K562 (cell line): ENCODE results near the gene GXYLT2. TPM values are rescaled to one million over a fixed set of nuclear protein-coding genes. Genes with fewer than 3 reads are reported as not detected.

Source experiments
- ATAC-seq: fragments of 200-7000 bp; cut with Tn5 transposase; 3 replicates; pipeline ENCODE4 v1.9.1; 2020; ENCODE audit warnings: moderate library complexity
- BruUV-seq: library from RNA; stranded (reverse); fragments of 400-500 nt; replicated peaks from 2 replicates; lab custom pipeline; 2021; lab: Mats Ljungman, UMichigan
- CTCF ChIA-PET: fragments of 300-600 bp; formaldehyde crosslinking; extraction: SDS; loops from one replicate; lab custom pipeline; 2021; ENCODE audit warnings: low intra/inter-chr PET ratio; lab: Yijun Ruan, JAX
- POLR2A ChIA-PET: fragments of 300-600, 350-650 bp; sonication (Branson Sonifier 250); formaldehyde crosslinking; extraction: SDS; loops from one replicate; lab custom pipeline; 2021; ENCODE audit warnings: antibody characterized with exemption, inconsistent platforms; lab: Yijun Ruan, JAX
- DNase-seq, 4 experiments: peaks; one replicate each; pipeline versions ENCODE4 v3.0.0 to v3.0.0-alpha.2; 2011 to 2018; ENCODE audit warnings: low spot score in 3 of 4, mixed read lengths in 3 of 4; ENCODE audit errors: extremely low read depth in 1 of 4
- FAIRE-seq: peaks from 2 replicates; lab custom pipeline; 2011; peaks lifted over from hg19 to GRCh38; lab: Jason Lieb, UNC
- H2AFZ ChIP-seq: 2 replicates; pipeline ENCODE4 v1.6.0; 2011; ENCODE audit warnings: low read depth, low read length, control low read depth, inconsistent platforms
- H3K27ac ChIP-seq: fragments of 200-600 bp; 3 replicates; pipeline ENCODE4 v1.8.0; 2011; ENCODE audit warnings: low read depth, mild to moderate bottlenecking, control low read depth, inconsistent platforms, low read length, moderate library complexity, mixed read lengths; ENCODE audit errors: extremely low read depth
- H3K27me3 ChIP-seq, 2 experiments: fragments of 300-600 bp in 1 of 2; 2 replicates in 1 of 2; 3 replicates in 1 of 2; pipeline versions ENCODE4 v1.6.0 to v1.8.0; 2011; ENCODE audit warnings: inconsistent platforms in 2 of 2, low read length in 2 of 2, mild to moderate bottlenecking in 1 of 2, mixed read lengths in 1 of 2, moderate library complexity in 1 of 2; ENCODE audit not compliant: control insufficient read depth in 2 of 2, insufficient read depth in 2 of 2
- H3K36me3 ChIP-seq: fragments of 300-600 bp; 3 replicates; pipeline ENCODE4 v1.8.0; 2011; ENCODE audit warnings: mild to moderate bottlenecking, low read length, inconsistent platforms; ENCODE audit not compliant: control insufficient read depth, insufficient read depth
- H3K4me1 ChIP-seq, 2 experiments: fragments of 200-600 bp in 1 of 2; replicated peaks in 1 of 2; 2 replicates in 1 of 2; 3 replicates in 1 of 2; pipeline versions ENCODE4 v1.5.1 to v1.8.0; 2011; ENCODE audit warnings: inconsistent platforms in 2 of 2, low read length in 2 of 2, mild to moderate bottlenecking in 1 of 2, mixed read lengths in 1 of 2, moderate library complexity in 1 of 2; ENCODE audit not compliant: control insufficient read depth in 2 of 2, insufficient read depth in 2 of 2
- H3K4me2 ChIP-seq: 2 replicates; pipeline ENCODE4 v1.6.1; 2011; ENCODE audit warnings: low read length, control low read depth, inconsistent platforms, mixed read lengths; ENCODE audit not compliant: insufficient read depth
- H3K4me3 ChIP-seq: fragments of 200-600 bp; sonication (generic), shearing (Covaris generic); 2 replicates; pipeline ENCODE4 v1.5.1; 2016; ENCODE audit warnings: control low read depth, inconsistent platforms
- H3K79me2 ChIP-seq: fragments of 200-600 bp; 3 replicates; pipeline ENCODE4 v1.8.0; 2011; ENCODE audit warnings: low read length, inconsistent platforms; ENCODE audit not compliant: control insufficient read depth, insufficient read depth
- H3K9ac ChIP-seq, 2 experiments: 2 replicates each; pipeline versions ENCODE4 v1.6.0 to v1.6.1; 2011; ENCODE audit warnings: low read depth in 2 of 2, low read length in 2 of 2, control low read depth in 1 of 2, inconsistent platforms in 1 of 2, mild to moderate bottlenecking in 1 of 2, mixed read lengths in 1 of 2; ENCODE audit not compliant: insufficient read depth in 1 of 2
- H3K9me1 ChIP-seq: one replicate; pipeline ENCODE4 v1.6.0; 2011; ENCODE audit warnings: inconsistent platforms, mild to moderate bottlenecking, low read length, moderate library complexity; ENCODE audit not compliant: control insufficient read depth, insufficient read depth
- H3K9me3 ChIP-seq: replicated peaks from 2 replicates; pipeline ENCODE4 v1.5.1; 2011; ENCODE audit warnings: low read depth, low read length, inconsistent platforms; ENCODE audit not compliant: control insufficient read depth, insufficient read depth
- H4K20me1 ChIP-seq: replicated peaks from 2 replicates; pipeline ENCODE4 v1.6.1; 2011; ENCODE audit warnings: low read length, inconsistent platforms, mixed read lengths; ENCODE audit not compliant: control insufficient read depth, insufficient read depth
- ASH1L ChIP-seq: fragments of 450-650 bp; IDR thresholded peaks from 2 replicates; pipeline ENCODE4 v1.6.1; 2018; ENCODE audit warnings: borderline replicate concordance, mild to moderate bottlenecking, low read depth; ENCODE audit not compliant: partially characterized antibody
- WGBS: fragments of 100-300 bp; shearing (Covaris generic); methylation state at CpG from one replicate; pipeline ENCODE4 v1.1.6; 2016; ENCODE audit warnings: low coverage, mixed read lengths; ENCODE audit not compliant: insufficient coverage; ENCODE audit errors: missing lambda C conversion rate; 5-methylcytosine and 5-hydroxymethylcytosine counted together
- in situ Hi-C: fragments of 300-500 bp; cut with MboI; formaldehyde crosslinking; loops from 4 replicates; pipeline ENCODE4 v1.15.0; 2018; ENCODE audit warnings: inconsistent platforms, mixed read lengths
- intact Hi-C: fragments of 100-400 bp; cut with micrococcal nuclease; formaldehyde crosslinking; loops from 2 replicates; pipeline ENCODE4 v1.14.2; 2022
- polyA plus RNA-seq, 8 experiments: library from polyadenylated mRNA; depleted of rRNA in 4 of 8; stranded (reverse) in 5 of 8; unstranded in 3 of 8; fragments of >200 nt; fragmentation: Nextera tagmentation in 2 of 8; fragmentation: Illumina TruSeq in 1 of 8; extraction: Ambion mirVana in 2 of 8; extraction: Trizol in 1 of 8; gene quantifications; 2 replicates each; pipeline versions ENCODE4 v1.2.1 to v1.2.3, GENCODE V29; 2011 to 2014; ENCODE audit warnings: inconsistent platforms in 1 of 8, missing spikeins in 1 of 8
- small RNA-seq: library from RNA; depleted of rRNA; stranded (forward); fragments of <200 nt; gene quantifications from one replicate; pipeline ENCODE3, GENCODE V24; 2014
- total RNA-seq, 7 experiments: library from RNA; depleted of rRNA in 6 of 7; stranded (reverse); fragments of >200 nt in 6 of 7; fragmentation: Illumina TruSeq in 2 of 7; extraction: Trizol in 2 of 7; gene quantifications; 2 replicates each; pipeline versions ENCODE4 v1.2.1 to v1.2.3, GENCODE V29; 2011 to 2021; ENCODE audit warnings: low replicate concordance in 1 of 7

The GXYLT2 gene
- total and polyA plus RNA-seq, 9 of the 15 experiments (the other 6 are each of a cell fraction or from before 2014, with no cell fraction given): 0.71 to 6.0 (median 3.3) TPM

GRCh38 chr3:73026111-73026759 is 138.4 kb downstream of the GXYLT2 start:
- TF ChIP-seq ASH1L: no peak
- POLR2A ChIA-PET: interaction anchor here (2.1 kb wide), 1 partner anchor 18 kb away, joined by 4 read pairs; no protein-coding TSS in a partner anchor

More at GRCh38 chr3:73026111-73026759, 138.4 kb downstream of the GXYLT2 start:
- Histone ChIP-seq H3K36me3 (peaks cover 20% of the 10 kb centered on the region), H4K20me1 (peaks cover 14% of the 10 kb centered on the region), H3K9ac (no peak overlapping the region), H3K4me3 (no peak overlapping the region), H3K79me2 (peaks cover 100% of the 10 kb centered on the region), H3K9me1 (no peaks in the 10 kb centered on the region), H3K4me2 (no peak overlapping the region), H3K4me1 (peaks cover 9 to 10% of the 10 kb centered on the region in 2 experiments; a peak in 3 of 5 replicates), H2AFZ (no peak overlapping the region), H3K27ac (no peak overlapping the region), H3K27me3 (no peaks in the 10 kb centered on the region), H3K9me3 (0 out of 2 replicates have a peak, but pooled peaks cover 3% of the 10 kb centered on the region)
- ATAC-seq (no peak), DNase-seq (no peak), FAIRE-seq (no peak)
- in situ Hi-C loops (no loop called here), intact Hi-C loops (no loop called here)
- BruUV-seq: no TSS peak
- CTCF ChIA-PET: no interaction called here
- 91% methylated on average over 6 of the region's 6 CpGs for WGBS

Small RNA genes lying within 50 kb of the gene (small RNA-seq; reads per million reads assigned to genes)
- gene RF00017: not detected

Other genes with a start within 250 kb of the GXYLT2 start
- gene SHQ1, start 39.6 kb upstream of the GXYLT2 start, total RNA-seq (2014; rRNA removed): 12.8 and 13.9 TPM in 2 replicates
- 20.9 and 22.4 TPM in 2 replicates for gene SHQ1, start 39.6 kb upstream of the GXYLT2 start, total RNA-seq (2014; rRNA removed; fragmentation: Illumina TruSeq; extraction: Trizol)
- 17.2 and 17.6 TPM in 2 replicates for gene SHQ1, start 39.6 kb upstream of the GXYLT2 start, total RNA-seq (2015; rRNA removed; fragmentation: Illumina TruSeq; extraction: Trizol)
- 21.1 and 25.0 TPM in 2 replicates for gene SHQ1, start 39.6 kb upstream of the GXYLT2 start, total RNA-seq (2021)
- 9.5 and 14.1 TPM in 2 replicates for gene SHQ1, start 39.6 kb upstream of the GXYLT2 start, polyA plus RNA-seq (2011; rRNA removed)
- 14.3 and 15.7 TPM in 2 replicates for gene SHQ1, start 39.6 kb upstream of the GXYLT2 start, polyA plus RNA-seq (2014; fragmentation: Illumina TruSeq; extraction: Trizol)
- gene SHQ1, start 39.6 kb upstream of the GXYLT2 start, polyA plus RNA-seq (2014; fragmentation: Nextera tagmentation; extraction: Ambion mirVana): 1 to 10 TPM; 9.2 to 9.8 TPM
- 10.8 and 13.2 TPM in 2 replicates for gene SHQ1, start 39.6 kb upstream of the GXYLT2 start, polyA plus RNA-seq (2014; rRNA removed)
- gene PPP4R2, start 108.8 kb downstream of the GXYLT2 start, total RNA-seq (2014; rRNA removed): 26.9 and 31.6 TPM in 2 replicates
- gene PPP4R2, start 108.8 kb downstream of the GXYLT2 start, total RNA-seq (2014; rRNA removed; fragmentation: Illumina TruSeq; extraction: Trizol): 46.7 and 57.5 TPM in 2 replicates
- 34.9 and 38.7 TPM in 2 replicates for gene PPP4R2, start 108.8 kb downstream of the GXYLT2 start, total RNA-seq (2015; rRNA removed; fragmentation: Illumina TruSeq; extraction: Trizol)
- 43.1 and 49.6 TPM in 2 replicates for gene PPP4R2, start 108.8 kb downstream of the GXYLT2 start, total RNA-seq (2021)
- gene PPP4R2, start 108.8 kb downstream of the GXYLT2 start, polyA plus RNA-seq (2011; rRNA removed): 17.0 and 32.1 TPM in 2 replicates
- 23.2 and 27.4 TPM in 2 replicates for gene PPP4R2, start 108.8 kb downstream of the GXYLT2 start, polyA plus RNA-seq (2014; fragmentation: Illumina TruSeq; extraction: Trizol)
- gene PPP4R2, start 108.8 kb downstream of the GXYLT2 start, polyA plus RNA-seq (2014; fragmentation: Nextera tagmentation; extraction: Ambion mirVana): 10 to 100 TPM; 11.0 to 13.8 TPM
- 19.4 and 20.0 TPM in 2 replicates for gene PPP4R2, start 108.8 kb downstream of the GXYLT2 start, polyA plus RNA-seq (2014; rRNA removed)
- gene EBLN2, start 173.6 kb downstream of the GXYLT2 start, total RNA-seq (2014; rRNA removed): 2.4 and 2.5 TPM in 2 replicates
- 4.6 and 5.2 TPM in 2 replicates for gene EBLN2, start 173.6 kb downstream of the GXYLT2 start, total RNA-seq (2014; rRNA removed; fragmentation: Illumina TruSeq; extraction: Trizol)
- gene EBLN2, start 173.6 kb downstream of the GXYLT2 start, total RNA-seq (2015; rRNA removed; fragmentation: Illumina TruSeq; extraction: Trizol): 3.8 TPM in 2 replicates
- 2.2 and 3.0 TPM in 2 replicates for gene EBLN2, start 173.6 kb downstream of the GXYLT2 start, total RNA-seq (2021)
- 2.4 and 2.5 TPM in 2 replicates for gene EBLN2, start 173.6 kb downstream of the GXYLT2 start, polyA plus RNA-seq (2011; rRNA removed)
- gene EBLN2, start 173.6 kb downstream of the GXYLT2 start, polyA plus RNA-seq (2014; fragmentation: Illumina TruSeq; extraction: Trizol): 1.6 and 1.8 TPM in 2 replicates
- 1 to 10 TPM in 1 of 2 experiments, under 1 TPM in 1; 0.39 to 1.4 TPM for gene EBLN2, start 173.6 kb downstream of the GXYLT2 start, polyA plus RNA-seq (2014; fragmentation: Nextera tagmentation; extraction: Ambion mirVana)
- gene EBLN2, start 173.6 kb downstream of the GXYLT2 start, polyA plus RNA-seq (2014; rRNA removed): 1.6 and 1.8 TPM in 2 replicates